BLaER1 treated with 17β-estradiol and CSF1 and Interleukin-3, amounts not matched to agents 10 nM and 100 nM (cell line): ENCODE results near the gene HS6ST3.

Source experiments
- H3K27ac ChIP-seq, 11 experiments: shearing (Covaris generic); formaldehyde crosslinking; 2 replicates each; pipeline ENCODE4 v1.8.1; 2022
- H3K27me3 ChIP-seq, 11 experiments: shearing (Covaris generic); formaldehyde crosslinking; 2 replicates each; pipeline ENCODE4 v1.8.1; 2022
- H3K36me3 ChIP-seq, 11 experiments: shearing (Covaris generic); formaldehyde crosslinking; 2 replicates each; pipeline ENCODE4 v1.8.1; 2022
- H3K4me1 ChIP-seq, 10 experiments: shearing (Covaris generic); formaldehyde crosslinking; 2 replicates each; pipeline ENCODE4 v1.8.1; 2022
- H3K4me2 ChIP-seq, 11 experiments: shearing (Covaris generic); formaldehyde crosslinking; 2 replicates each; pipeline ENCODE4 v1.8.1; 2022
- H3K4me3 ChIP-seq, 10 experiments: shearing (Covaris generic); formaldehyde crosslinking; 2 replicates each; pipeline ENCODE4 v1.8.1; 2022
- H3K9ac ChIP-seq, 11 experiments: shearing (Covaris generic); formaldehyde crosslinking; 2 replicates each; pipeline ENCODE4 v1.8.1; 2022
- H3K9me3 ChIP-seq, 11 experiments: shearing (Covaris generic); formaldehyde crosslinking; replicated peaks in 1 of 11; 2 replicates each; pipeline ENCODE4 v1.8.1; 2022
- H4K20me1 ChIP-seq, 11 experiments: shearing (Covaris generic); formaldehyde crosslinking; 2 replicates each; pipeline ENCODE4 v1.8.1; 2022
- Cebpa-rat ChIP-seq, 11 experiments: shearing (Covaris generic); IDR thresholded peaks; 2 replicates each; pipeline ENCODE4 v1.8.1; 2022

Gene HS6ST3

DNA sequence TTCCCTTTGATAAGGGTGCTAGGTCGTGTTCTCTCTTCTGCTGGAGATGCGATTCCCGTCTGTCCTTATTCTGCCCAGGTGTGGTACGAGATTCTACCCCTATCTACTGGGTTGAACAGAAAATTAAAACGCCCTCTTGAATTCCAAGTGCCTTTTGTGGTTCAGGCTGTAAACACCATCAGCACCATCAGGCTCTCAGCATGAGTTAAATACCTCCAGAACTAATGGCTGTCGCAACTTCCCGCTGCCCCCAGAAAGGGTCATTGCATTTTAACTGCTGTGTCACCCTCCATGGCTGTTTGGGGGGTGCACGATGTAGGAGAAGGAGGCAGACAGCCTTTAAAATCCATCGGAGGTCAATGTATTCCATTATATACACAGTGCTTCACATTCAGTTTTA, 727.0 kb downstream of the HS6ST3 start:
- Histone ChIP-seq H3K9me3 (peaks cover 12 to 27% (median 23%) of the 10 kb centered on the region in 11 experiments; a peak in 18 of 22 replicates), H3K4me3 (no peak overlapping the region), H3K9ac (no peak overlapping the region), H3K27ac (no peak overlapping the region), H3K4me2 (no peak overlapping the region), H3K27me3 (no peaks in the 10 kb centered on the region), H3K4me1 (no peaks in the 10 kb centered on the region), H4K20me1 (no peaks in the 10 kb centered on the region), H3K36me3 (no peaks in the 10 kb centered on the region)
- no peak for TF ChIP-seq Cebpa-rat (IDR thresholded peaks at IDR 0.05)

DNA sequence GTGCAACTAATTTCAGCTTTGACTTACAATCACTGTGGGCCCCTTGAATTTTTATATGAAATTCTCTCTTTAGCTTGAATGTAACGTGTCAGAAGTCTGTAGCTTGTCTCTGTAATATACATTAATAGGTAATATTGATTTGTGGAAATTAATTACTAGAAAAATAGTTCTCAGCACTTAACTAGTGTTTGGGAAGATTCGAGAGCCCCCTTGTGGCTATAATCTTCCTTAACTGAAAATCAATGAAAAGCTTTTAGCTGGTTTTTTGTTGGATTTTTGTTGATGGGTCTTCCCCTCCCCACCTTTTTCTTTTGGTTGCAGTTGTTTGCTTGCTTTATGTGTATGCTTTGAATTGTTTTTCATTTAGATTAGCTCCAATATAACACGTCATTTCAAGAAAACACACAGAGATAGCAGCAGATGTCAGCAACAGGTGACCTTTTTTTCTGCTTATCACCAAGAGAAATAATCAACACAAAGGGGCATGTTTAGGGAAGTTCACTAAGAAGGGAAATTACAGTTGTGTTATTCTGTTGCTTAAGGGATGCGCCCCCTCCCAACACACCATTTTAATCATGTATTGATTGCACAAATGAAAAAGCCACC, 727.5 kb downstream of the HS6ST3 start:
- TF ChIP-seq Cebpa-rat (IDR thresholded peaks at IDR 0.05): no peak
- no peak overlapping the region for H3K4me2 ChIP-seq
- H3K4me3 ChIP-seq: no peak overlapping the region
- H3K4me1 ChIP-seq: 0 out of 20 replicates have a peak, but pooled peaks cover 0 to 3% (median 0%) of the 10 kb centered on the region in 10 experiments
- no peaks in the 10 kb centered on the region for H3K27me3 ChIP-seq
- peaks cover 12 to 27% (median 23%) of the 10 kb centered on the region in 11 experiments; a peak in 18 of 22 replicates for H3K9me3 ChIP-seq
- no peak overlapping the region for H3K9ac ChIP-seq
- no peaks in the 10 kb centered on the region for H3K36me3 ChIP-seq
- H3K27ac ChIP-seq: no peak overlapping the region
- no peaks in the 10 kb centered on the region for H4K20me1 ChIP-seq

DNA sequence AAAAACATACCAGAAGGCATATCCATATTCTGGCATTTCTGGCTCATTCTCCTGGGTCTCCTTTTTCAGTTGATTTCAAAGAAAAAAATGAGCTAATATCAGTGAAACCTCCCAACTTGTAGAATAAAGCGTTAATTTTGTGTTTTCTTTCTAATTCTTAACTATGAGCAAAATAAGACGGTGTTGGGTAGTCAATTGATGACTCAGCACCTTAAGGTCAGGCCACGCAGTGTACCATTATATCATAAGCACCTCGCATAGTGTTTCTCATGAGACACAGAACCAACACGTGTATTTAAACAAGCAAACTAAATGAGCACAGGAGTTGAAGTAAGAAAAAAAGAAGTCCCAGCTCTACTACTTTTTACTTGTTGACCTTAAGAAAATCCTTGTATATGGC, 729.5 kb downstream of the HS6ST3 start:
- TF ChIP-seq Cebpa-rat (IDR thresholded peaks at IDR 0.05): no peak
- H3K4me3 ChIP-seq: no peak overlapping the region
- H3K4me2 ChIP-seq: no peak overlapping the region
- H3K27me3 ChIP-seq: no peaks in the 10 kb centered on the region
- no peaks in the 10 kb centered on the region for H3K36me3 ChIP-seq
- H4K20me1 ChIP-seq: no peaks in the 10 kb centered on the region
- no peak overlapping the region for H3K27ac ChIP-seq
- H3K9ac ChIP-seq: no peak overlapping the region
- peaks cover 7 to 12% (median 10%) of the 10 kb centered on the region in 11 experiments; a peak in 15 of 22 replicates for H3K9me3 ChIP-seq
- 0 out of 20 replicates have a peak, but pooled peaks cover 0 to 4% (median 0%) of the 10 kb centered on the region in 10 experiments for H3K4me1 ChIP-seq

DNA sequence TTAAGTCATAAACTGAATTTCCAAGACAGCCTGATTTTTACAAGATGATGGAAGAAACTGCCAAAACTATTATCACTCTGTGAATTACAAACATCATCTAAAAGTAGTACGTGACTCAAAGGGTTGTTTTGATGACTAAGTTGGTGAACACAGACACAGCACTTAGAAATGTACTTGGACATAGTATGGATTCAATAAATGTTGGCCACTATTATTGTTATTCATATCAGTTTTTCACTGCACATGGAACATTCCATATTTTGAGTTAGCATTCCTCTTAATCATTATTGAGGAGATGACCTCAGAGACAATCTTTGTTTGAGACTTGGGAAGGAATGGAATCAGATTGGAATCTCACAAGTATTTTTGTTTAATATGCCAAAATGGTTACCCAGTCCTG, 731.5 kb downstream of the HS6ST3 start:
- Histone ChIP-seq H3K4me2 (no peak overlapping the region), H4K20me1 (no peaks in the 10 kb centered on the region), H3K27me3 (no peaks in the 10 kb centered on the region), H3K27ac (no peak overlapping the region), H3K9me3 (no peaks in the 10 kb centered on the region), H3K9ac (no peak overlapping the region), H3K4me3 (no peak overlapping the region), H3K36me3 (no peaks in the 10 kb centered on the region), H3K4me1 (0 out of 20 replicates have a peak, but pooled peaks cover 0 to 4% (median 0%) of the 10 kb centered on the region in 10 experiments)
- no peak for TF ChIP-seq Cebpa-rat (IDR thresholded peaks at IDR 0.05)

DNA sequence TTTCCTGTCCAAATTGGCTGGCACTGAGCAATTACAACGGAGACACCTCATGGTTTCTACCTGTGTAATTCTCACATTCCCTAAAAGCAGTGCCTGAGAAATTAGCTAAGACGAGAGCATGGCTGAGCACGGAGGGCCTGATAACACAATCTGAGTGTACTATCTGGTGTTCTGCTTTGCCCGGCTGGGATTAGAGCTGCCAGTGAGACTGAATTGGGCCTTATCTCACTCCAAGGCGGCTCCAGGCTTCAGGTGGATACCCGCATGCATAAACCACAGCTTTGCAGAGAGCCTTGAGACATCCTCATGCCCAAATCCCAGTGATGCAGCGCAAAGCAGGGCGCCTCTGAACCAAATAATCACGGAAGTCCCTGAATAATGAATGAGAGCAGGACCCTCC, 732.1 kb downstream of the HS6ST3 start:
- Histone ChIP-seq H3K4me1 (0 out of 20 replicates have a peak, but pooled peaks cover 0 to 4% (median 0%) of the 10 kb centered on the region in 10 experiments), H3K27ac (no peak overlapping the region), H3K4me3 (no peak overlapping the region), H3K27me3 (no peaks in the 10 kb centered on the region), H3K9ac (no peak overlapping the region), H4K20me1 (no peaks in the 10 kb centered on the region), H3K4me2 (no peak overlapping the region), H3K36me3 (no peaks in the 10 kb centered on the region), H3K9me3 (no peaks in the 10 kb centered on the region)
- TF ChIP-seq Cebpa-rat (IDR thresholded peaks at IDR 0.05): no peak

DNA sequence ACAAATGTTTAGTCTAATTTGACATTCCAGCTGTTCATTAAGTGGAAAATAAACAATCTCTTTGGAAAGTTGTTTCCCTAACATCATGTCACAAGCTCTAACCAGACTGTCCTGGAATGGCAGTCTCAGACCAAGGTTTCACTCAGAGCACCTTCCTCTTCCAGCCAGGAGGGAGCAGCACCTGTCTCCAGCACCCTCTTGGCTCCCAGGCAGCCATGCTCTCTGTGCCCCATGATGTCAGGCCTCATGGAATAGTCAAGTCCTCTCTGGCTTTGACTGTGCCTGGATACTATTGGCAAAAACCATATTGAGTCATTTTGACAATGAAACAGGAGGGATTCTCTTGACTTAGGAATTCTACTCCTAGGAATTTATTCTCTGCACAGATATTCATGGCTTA, 733.0 kb downstream of the HS6ST3 start:
- H3K9me3 ChIP-seq: no peaks in the 10 kb centered on the region
- H3K4me3 ChIP-seq: no peak overlapping the region
- H3K4me1 ChIP-seq: 0 out of 20 replicates have a peak, but pooled peaks cover 0 to 4% (median 0%) of the 10 kb centered on the region in 10 experiments
- H3K36me3 ChIP-seq: no peaks in the 10 kb centered on the region
- no peak overlapping the region for H3K9ac ChIP-seq
- TF ChIP-seq Cebpa-rat (IDR thresholded peaks at IDR 0.05): no peak
- H3K4me2 ChIP-seq: no peak overlapping the region
- H3K27me3 ChIP-seq: no peaks in the 10 kb centered on the region
- no peak overlapping the region for H3K27ac ChIP-seq
- H4K20me1 ChIP-seq: no peaks in the 10 kb centered on the region

GRCh38 chr13:96824140-96824539, 734.2 kb downstream of the HS6ST3 start:
- Histone ChIP-seq H3K27me3 (no peaks in the 10 kb centered on the region), H3K4me1 (0 out of 20 replicates have a peak, but pooled peaks cover 0 to 4% (median 0%) of the 10 kb centered on the region in 10 experiments), H3K9me3 (no peaks in the 10 kb centered on the region), H3K9ac (no peak overlapping the region), H3K27ac (no peak overlapping the region), H3K4me3 (no peak overlapping the region), H4K20me1 (no peaks in the 10 kb centered on the region), H3K36me3 (no peaks in the 10 kb centered on the region), H3K4me2 (no peak overlapping the region)
- TF ChIP-seq Cebpa-rat (IDR thresholded peaks at IDR 0.05): no peak

DNA sequence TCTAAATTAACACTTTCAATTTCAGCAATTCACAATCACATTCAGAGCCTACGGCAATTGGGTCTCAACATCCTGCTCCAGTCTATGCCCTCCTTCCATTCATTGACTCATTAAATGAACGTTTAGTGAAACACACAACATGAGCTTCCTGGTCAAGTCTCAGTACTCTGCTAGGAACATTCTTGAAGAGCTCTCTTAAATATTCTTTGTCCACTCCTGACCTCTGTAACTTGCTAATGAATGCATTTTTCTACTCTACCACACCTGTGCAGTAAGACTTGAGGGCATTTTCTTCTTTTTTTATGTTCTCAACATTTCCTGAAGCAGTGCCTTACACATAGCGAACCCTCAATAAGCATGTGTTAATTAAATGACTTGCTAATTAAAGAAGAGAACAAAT, 735.7 kb downstream of the HS6ST3 start:
- no peak overlapping the region for H3K9ac ChIP-seq
- H4K20me1 ChIP-seq: no peaks in the 10 kb centered on the region
- H3K4me3 ChIP-seq: no peak overlapping the region
- TF ChIP-seq Cebpa-rat (IDR thresholded peaks at IDR 0.05): no peak
- H3K27ac ChIP-seq: no peak overlapping the region
- H3K4me2 ChIP-seq: no peak overlapping the region
- no peaks in the 10 kb centered on the region for H3K27me3 ChIP-seq
- H3K36me3 ChIP-seq: no peaks in the 10 kb centered on the region
- H3K4me1 ChIP-seq: 0 out of 20 replicates have a peak, but pooled peaks cover 0 to 4% (median 0%) of the 10 kb centered on the region in 10 experiments
- no peaks in the 10 kb centered on the region for H3K9me3 ChIP-seq

DNA sequence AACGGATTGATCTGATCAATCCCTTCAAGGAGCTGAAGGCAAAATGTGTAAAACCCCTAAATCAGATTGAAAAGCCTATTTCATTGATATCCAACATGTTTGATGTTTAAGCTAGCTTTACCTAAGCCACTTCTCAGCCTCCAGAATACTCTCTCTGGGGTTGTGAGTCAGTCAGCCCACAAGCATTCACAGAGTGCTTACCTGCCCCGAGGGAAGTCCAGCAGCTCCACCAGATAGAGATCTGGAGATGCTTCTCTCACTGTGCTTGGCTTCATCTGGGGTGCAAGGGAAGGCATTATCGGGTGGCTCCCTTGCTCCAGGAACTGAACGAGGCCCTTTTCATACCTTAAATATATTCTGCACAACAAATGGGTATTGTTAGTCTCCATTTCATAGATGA, 744.7 kb downstream of the HS6ST3 start:
- Histone ChIP-seq H3K4me2 (no peak overlapping the region), H3K27ac (no peak overlapping the region)

GRCh38 chr13:96835546-96835945, 745.6 kb downstream of the HS6ST3 start:
- no peaks in the 10 kb centered on the region for H4K20me1 ChIP-seq
- H3K4me3 ChIP-seq: no peak overlapping the region
- no peak for TF ChIP-seq Cebpa-rat (IDR thresholded peaks at IDR 0.05)
- H3K4me1 ChIP-seq: no peaks in the 10 kb centered on the region
- peaks cover 0 to 11% (median 5%) of the 10 kb centered on the region in 11 experiments; a peak in 13 of 22 replicates for H3K9me3 ChIP-seq
- H3K4me2 ChIP-seq: no peak overlapping the region
- no peak overlapping the region for H3K27ac ChIP-seq
- no peaks in the 10 kb centered on the region for H3K36me3 ChIP-seq
- no peaks in the 10 kb centered on the region for H3K27me3 ChIP-seq
- no peak overlapping the region for H3K9ac ChIP-seq

More for the DNA sequence above, 744.7 kb downstream of the HS6ST3 start:
- Histone ChIP-seq H3K4me3 (no peak overlapping the region), H3K27me3 (no peaks in the 10 kb centered on the region), H3K4me1 (no peaks in the 10 kb centered on the region), H4K20me1 (no peaks in the 10 kb centered on the region), H3K9ac (no peak overlapping the region), H3K9me3 (peaks cover 0 to 11% (median 5%) of the 10 kb centered on the region in 11 experiments; a peak in 13 of 22 replicates), H3K36me3 (no peaks in the 10 kb centered on the region)
- no peak for TF ChIP-seq Cebpa-rat (IDR thresholded peaks at IDR 0.05)
